Measurements from ENCODE around the gene RBBP8NL. TPM values are rescaled to one million over a fixed set of nuclear protein-coding genes. Genes with fewer than 3 reads are reported as not detected.

The RBBP8NL gene
- total and polyA plus RNA-seq, 2 experiments from 2014 or later, result 0.10 to 1.1 TPM

DNA sequence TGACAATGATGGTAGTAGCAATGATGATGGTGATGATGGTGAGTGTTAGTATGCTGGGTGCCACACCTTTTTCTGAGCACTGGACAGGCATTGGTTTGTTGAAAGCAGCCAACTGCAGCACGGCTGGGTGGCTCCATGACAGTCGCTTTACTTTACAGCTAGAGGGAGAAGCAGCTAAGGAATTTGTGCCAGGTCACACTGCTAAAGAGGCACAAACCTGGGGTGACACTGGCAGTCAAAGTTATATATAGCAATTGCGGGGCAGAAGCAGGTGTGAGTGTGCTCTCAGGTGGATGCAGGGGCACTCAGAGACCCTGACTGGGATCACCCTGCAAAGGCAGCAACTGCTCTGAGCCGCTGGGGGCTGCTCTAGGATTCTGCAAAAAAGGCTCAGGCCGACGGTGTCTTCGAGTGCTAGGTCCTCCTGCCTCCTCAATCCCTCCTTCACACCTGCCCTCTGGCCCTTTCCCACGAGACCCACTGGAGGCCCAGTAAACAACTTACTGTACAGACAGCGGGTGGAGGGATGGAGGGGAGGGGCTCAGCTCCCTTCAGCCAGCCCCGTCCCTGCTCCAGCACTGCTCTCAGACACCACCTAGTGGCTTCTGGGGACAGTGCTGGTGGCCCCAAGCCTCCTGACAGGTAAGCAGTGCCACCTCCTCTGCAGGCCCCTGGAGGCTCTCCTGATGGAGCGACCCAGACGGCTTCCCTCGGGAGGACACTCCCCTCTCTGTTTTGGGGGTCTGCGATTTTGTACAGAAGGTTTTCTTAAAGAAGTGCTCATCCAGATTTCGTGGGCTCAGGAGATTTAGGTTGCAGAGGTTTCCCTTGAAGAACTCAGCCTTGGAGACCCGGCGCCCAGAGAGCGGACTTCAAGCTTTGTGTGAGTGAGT, 44.8 kb downstream of the RBBP8NL start:
- peak overlapping the region; percentile 74; the same call in 1 of the 2 replicates for H3K27ac Mint-ChIP-seq
- peak; percentile 60 for TF ChIP-seq POLR2AphosphoS5 (IDR thresholded peaks at IDR 0.05; ENCODE audit: low read depth)
- peak; percentile 82 to 95 for TF ChIP-seq CTCF (conservative IDR thresholded peaks at IDR 0.05; ENCODE audit: low read depth in 2 of 2)
- TF ChIP-seq NANOG (IDR thresholded peaks at IDR 0.05; ENCODE audit: borderline replicate concordance), result no peak
- 0 out of 2 replicates have a peak, but pooled peaks have one; percentile 20 for TF ChIP-seq CREB1 (CRISPR knock-in tag; IDR thresholded peaks at IDR 0.05; ENCODE audit: low read depth)
- no peak overlapping the region for H3K4me3 ChIP-seq
- H3K4me3 Mint-ChIP-seq, result no peak overlapping the region; the same call in 2 of the 3 replicates
- no peak overlapping the region for H3K4me2 ChIP-seq
- no peaks in the 10 kb centered on the region for H3K27me3 ChIP-seq (ENCODE audit: insufficient read depth)
- peaks cover 25% of the 10 kb centered on the region for H3K4me1 Mint-ChIP-seq
- no peak overlapping the region for H2AFZ ChIP-seq
- 0 out of 2 replicates have a peak overlapping the region, but pooled peaks have one; percentile 55 for H3K27ac ChIP-seq (ENCODE audit: low read depth)
- no peaks in the 10 kb centered on the region; the same call in 1 of the 2 replicates for H3K9me2 ChIP-seq (ENCODE audit: insufficient read depth)
- peaks cover 7% of the 10 kb centered on the region; the same call in 1 of the 2 replicates for H4K20me1 ChIP-seq (replicated peaks; ENCODE audit: insufficient read depth)
- peaks cover 33% of the 10 kb centered on the region for H3K79me2 ChIP-seq (replicated peaks; ENCODE audit: insufficient read depth)
- ATAC-seq, result peak; percentile 78
- H3K27me3 Mint-ChIP-seq (ENCODE audit: insufficient read depth, low read depth, poor library complexity), result peaks cover 25% of the 10 kb centered on the region
- peaks cover 32% of the 10 kb centered on the region for H3K36me3 Mint-ChIP-seq (ENCODE audit: low read depth)
- DNase-seq (ENCODE audit: low spot score), result peak; percentile 94
- peaks cover 8% of the 10 kb centered on the region for H3K4me1 ChIP-seq (ENCODE audit: insufficient read depth)
- peaks cover 5% of the 10 kb centered on the region for H3K9me3 Mint-ChIP-seq
- H3F3A ChIP-seq (replicated peaks; ENCODE audit: low read depth), result peaks cover 26% of the 10 kb centered on the region
- H3K36me3 ChIP-seq (ENCODE audit: insufficient read depth), result no peaks in the 10 kb centered on the region

DNA sequence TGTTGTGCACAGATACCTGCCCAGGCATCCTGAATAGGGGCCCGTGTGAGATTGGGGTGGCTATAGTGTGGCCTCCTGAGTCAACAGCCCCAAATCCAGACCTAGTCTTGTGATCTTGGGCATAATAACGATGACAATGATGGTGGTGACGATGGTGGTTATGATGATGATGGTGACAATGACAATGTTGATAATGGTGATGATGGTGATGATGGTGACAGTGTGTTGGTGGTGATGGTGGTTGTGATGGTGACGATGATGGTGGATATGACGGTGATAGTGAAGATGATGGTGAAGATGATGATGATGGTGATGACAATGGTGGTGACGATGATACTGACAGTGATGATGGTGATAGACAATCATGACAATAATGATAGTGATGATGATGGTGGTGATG, 45.5 kb downstream of the RBBP8NL start:
- Mint-ChIP-seq H3K27ac (no peak overlapping the region), H3K4me3 (peak overlapping the region; percentile 3; the same call in 1 of the 3 replicates), H3K4me1 (peaks cover 28% of the 10 kb centered on the region), H3K27me3 (ENCODE audit: insufficient read depth, low read depth, poor library complexity) (peaks cover 28% of the 10 kb centered on the region), H3K9me3 (peaks cover 5% of the 10 kb centered on the region), H3K36me3 (ENCODE audit: low read depth) (peaks cover 31% of the 10 kb centered on the region)
- Histone ChIP-seq H3K36me3 (ENCODE audit: insufficient read depth) (no peaks in the 10 kb centered on the region), H2AFZ (no peak overlapping the region), H3K9me2 (ENCODE audit: insufficient read depth) (no peaks in the 10 kb centered on the region; the same call in 1 of the 2 replicates), H3K4me2 (no peak overlapping the region), H3K4me1 (ENCODE audit: insufficient read depth) (peaks cover 11% of the 10 kb centered on the region), H3K4me3 (no peak overlapping the region), H3K79me2 (replicated peaks; ENCODE audit: insufficient read depth) (peaks cover 28% of the 10 kb centered on the region), H3K27ac (ENCODE audit: low read depth) (peak overlapping the region; percentile 26; the same call in 1 of the 2 replicates), H3K27me3 (ENCODE audit: insufficient read depth) (no peaks in the 10 kb centered on the region), H4K20me1 (replicated peaks; ENCODE audit: insufficient read depth) (peaks cover 4% of the 10 kb centered on the region; the same call in 1 of the 2 replicates), H3F3A (replicated peaks; ENCODE audit: low read depth) (peaks cover 30% of the 10 kb centered on the region; the same call in 1 of the 2 replicates)
- TF ChIP-seq NANOG (IDR thresholded peaks at IDR 0.05; ENCODE audit: borderline replicate concordance) (no peak), CREB1 (CRISPR knock-in tag; IDR thresholded peaks at IDR 0.05; ENCODE audit: low read depth) (no peak)
- no peak for DNase-seq (ENCODE audit: low spot score)
- ATAC-seq, result no peak

GRCh38 chr20:62381202-62381797, 46.0 kb downstream of the RBBP8NL start:
- Histone ChIP-seq H4K20me1 (replicated peaks; ENCODE audit: insufficient read depth) (peaks cover 4% of the 10 kb centered on the region; the same call in 1 of the 2 replicates), H3K27ac (ENCODE audit: low read depth) (peak overlapping the region; percentile 26; the same call in 1 of the 2 replicates), H3K79me2 (replicated peaks; ENCODE audit: insufficient read depth) (peaks cover 26% of the 10 kb centered on the region), H3K4me1 (ENCODE audit: insufficient read depth) (peaks cover 14% of the 10 kb centered on the region), H2AFZ (no peak overlapping the region), H3K4me2 (no peak overlapping the region), H3K4me3 (no peak overlapping the region), H3K9me2 (ENCODE audit: insufficient read depth) (no peaks in the 10 kb centered on the region; the same call in 1 of the 2 replicates), H3F3A (replicated peaks; ENCODE audit: low read depth) (peaks cover 33% of the 10 kb centered on the region; the same call in 1 of the 2 replicates), H3K36me3 (ENCODE audit: insufficient read depth) (no peaks in the 10 kb centered on the region), H3K27me3 (ENCODE audit: insufficient read depth) (no peaks in the 10 kb centered on the region)
- H3K4me3 Mint-ChIP-seq, result no peak overlapping the region
- TF ChIP-seq POLR2AphosphoS5 (IDR thresholded peaks at IDR 0.05; ENCODE audit: low read depth) (no peak), EZH2phosphoT487 (IDR thresholded peaks at IDR 0.05; ENCODE audit: unreplicated experiment) (no peak), REST (IDR thresholded peaks at IDR 0.05; ENCODE audit: unreplicated experiment) (no peak)
- H3K36me3 Mint-ChIP-seq (ENCODE audit: low read depth), result peaks cover 31% of the 10 kb centered on the region
- no peak for DNase-seq (ENCODE audit: low spot score)
- H3K4me1 Mint-ChIP-seq, result peaks cover 31% of the 10 kb centered on the region
- H3K27ac Mint-ChIP-seq, result no peak overlapping the region
- no peak for ATAC-seq
- peaks cover 5% of the 10 kb centered on the region for H3K9me3 Mint-ChIP-seq
- H3K27me3 Mint-ChIP-seq (ENCODE audit: insufficient read depth, low read depth, poor library complexity), result peaks cover 26% of the 10 kb centered on the region

All from GM23338 (cell line).